Measurements from ENCODE around the gene PAF1.

PAF1 gene

DNA sequence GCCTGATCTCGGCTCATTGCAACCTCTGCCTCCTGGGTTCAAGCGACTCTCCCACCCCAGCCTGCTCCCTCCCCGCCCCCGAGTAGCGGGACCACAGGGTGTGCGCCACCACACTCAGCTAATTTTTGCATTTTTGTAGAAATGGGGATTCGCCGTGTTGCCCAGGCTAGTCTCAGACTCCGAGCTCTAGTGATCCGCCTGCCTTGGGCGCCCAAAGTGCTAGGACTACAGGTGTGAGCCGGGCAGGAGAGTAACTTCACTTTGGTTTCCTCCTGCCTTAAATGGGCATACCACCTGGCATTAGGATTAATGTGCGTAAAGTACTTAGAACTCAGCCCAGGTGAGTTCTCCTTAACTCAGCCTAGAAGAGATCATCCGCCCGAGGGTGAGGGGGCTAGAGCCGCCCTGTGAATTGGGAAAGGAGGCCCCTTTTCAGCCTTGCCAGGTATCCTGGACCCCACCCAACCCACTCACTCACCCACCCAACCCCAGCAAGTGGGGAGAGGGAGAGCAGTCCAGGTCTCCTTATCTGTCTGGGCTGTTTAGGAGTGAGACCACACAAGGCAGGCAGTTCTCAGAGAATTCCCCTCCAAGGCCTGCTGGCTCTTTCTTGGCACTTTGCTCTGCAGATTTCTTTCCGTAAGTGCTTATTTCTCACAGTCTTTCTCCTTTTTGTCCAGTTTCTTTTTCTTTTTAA is 14.5 kb upstream of the PAF1 start:
- no peak for DNase-seq

DNA sequence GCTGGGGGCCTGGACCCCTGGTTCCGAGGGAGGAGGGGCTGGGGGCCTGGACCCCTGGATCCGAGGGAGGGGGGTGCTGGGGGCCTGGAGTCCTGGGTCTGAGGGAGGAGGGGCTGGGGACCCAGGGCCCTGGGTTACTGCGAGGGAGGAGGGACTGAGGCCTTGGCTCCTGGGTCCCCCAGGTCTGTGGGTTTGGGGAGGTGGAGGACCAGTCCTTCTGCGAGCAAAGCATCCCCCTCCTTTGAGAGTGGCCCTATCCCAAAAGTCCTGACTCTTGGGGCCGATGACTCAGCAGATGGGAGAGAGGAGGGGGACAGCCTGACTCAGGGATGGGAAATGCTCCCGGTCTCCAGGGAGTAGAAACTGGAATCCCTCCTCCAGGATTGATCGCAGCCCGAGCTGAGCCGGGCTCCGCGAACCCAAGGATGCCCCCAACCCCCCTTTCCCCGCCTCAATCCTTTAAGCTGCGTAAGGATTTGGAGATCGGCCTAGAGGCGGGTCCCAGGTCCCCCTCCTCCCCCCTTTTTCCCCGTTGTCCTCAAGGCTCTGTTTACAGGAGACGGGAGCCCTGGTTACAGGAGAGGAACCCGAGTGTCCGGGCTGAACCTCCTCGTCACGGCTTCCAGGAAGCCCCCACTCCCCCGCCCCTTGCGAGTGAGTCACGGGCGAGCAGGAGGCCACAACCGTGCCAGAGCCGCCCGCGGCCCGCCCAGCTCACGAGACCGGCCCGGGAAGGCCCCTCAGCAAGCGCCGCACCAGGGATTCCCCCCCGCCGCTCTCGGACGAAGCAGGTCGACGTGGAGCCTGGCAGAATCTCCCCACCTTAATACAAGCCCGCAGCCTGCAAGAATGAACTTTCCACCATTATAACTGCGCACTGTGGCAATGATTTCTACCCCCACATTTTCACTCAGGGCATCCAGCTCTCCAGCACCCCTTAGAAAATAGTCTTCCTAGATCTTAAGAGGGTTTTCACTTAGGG is 12.7 kb upstream of the PAF1 start:
- peak; percentile 95 for DNase-seq

DNA sequence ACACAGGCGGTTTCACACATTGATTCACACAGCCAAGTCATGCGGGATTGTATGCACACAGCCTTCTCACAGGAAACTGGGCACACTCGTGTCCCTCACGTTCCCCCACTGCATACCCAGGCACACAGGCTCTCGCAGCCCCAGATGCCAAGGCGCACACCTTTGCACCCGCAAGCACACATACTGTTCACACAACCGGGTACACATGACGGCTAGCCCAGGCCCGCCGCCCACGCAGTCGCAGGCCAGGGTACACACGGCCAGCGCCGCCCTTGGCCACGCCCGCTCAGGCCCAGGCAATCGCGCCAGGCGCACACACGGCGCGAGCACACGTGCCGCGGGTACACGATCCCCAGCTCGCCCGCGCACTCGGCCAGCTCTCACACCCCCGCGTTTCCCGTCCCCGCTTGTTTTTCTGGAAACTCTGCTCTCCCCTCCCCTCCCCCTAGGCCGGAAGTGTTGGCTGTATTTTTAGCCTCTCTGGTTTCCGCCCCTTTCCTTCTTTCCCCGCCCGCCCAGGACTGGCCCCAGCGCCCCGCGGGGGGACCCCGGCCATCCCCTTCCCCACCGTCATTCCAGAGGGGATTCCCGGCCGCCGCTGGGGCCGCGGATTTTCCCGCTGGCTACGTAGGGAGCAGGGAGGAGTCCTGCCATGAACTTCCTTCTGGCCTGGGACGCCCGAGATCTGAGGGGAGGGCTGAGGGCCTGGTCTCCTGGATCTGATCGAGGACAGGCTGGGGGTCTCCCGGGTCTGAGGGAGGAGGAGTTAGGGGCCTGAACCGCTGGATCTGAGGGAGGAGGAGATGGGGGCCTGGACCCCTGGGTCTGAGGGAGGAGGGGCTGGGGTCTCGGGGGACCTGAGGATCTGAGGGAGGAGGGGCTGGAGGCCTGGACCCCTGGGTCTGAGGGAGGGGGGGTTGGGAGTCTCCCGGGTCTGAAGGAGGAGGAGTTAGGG is 11.7 kb upstream of the PAF1 start:
- peak; percentile 79 for DNase-seq

DNA sequence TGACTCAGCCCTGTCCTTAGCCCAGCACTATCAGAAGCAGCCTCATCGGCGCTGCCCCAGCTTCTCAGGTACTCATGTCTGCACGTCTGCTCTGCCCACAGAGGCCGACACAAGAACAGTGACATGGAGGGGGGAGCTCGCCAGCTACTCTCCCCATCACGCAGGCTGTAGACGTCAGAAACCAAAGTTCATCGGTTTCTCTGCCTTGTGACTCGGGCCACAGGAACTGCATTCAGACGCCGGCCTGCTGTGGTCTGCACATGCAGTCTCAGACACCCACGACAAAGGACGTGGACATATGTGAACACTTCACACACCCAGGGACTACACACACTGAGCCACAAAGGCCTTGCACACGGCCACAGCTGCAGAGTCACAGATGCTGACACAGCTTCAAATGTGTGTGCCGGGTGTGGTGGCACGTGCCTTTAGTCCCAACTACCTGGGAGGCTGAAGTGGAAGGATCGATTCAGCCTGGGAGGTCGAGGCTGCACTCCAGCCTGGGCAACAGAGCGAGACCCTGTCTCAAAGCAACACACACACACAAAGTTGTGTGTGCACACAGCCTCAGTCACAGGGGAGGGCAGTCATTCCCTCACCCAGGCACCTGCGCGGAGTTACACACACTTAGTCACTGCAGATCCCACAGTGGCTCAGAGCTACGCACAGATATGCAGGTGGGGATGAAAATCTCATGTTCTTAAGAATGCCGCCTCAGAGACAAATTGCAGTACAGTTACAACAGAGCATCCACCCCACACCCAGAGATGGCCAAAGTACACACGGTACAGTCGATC is 10.8 kb upstream of the PAF1 start:
- peak; percentile 56 for DNase-seq

DNA sequence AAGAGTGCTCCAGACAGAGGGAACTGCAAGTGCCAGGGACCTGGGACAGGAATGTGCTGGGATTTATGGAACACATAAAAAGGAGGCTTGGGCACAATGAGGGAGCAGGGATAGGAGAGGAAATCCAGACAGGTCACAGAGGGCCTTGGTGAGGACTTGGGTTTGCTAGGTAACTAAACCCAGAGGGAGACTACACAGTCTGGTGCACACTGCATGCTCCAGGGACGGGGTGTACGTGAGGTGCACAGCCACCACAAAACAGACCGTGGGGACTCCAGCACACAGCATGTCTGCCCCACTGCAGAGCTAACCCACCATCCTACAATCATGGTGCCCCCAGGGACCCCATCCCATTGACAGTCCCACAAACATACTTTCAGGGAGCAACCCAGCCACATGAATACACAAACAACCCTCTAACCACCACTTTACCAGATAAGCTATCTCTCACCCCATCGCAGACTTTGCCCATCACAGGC is 10.2 kb upstream of the PAF1 start:
- DNase-seq, result no peak

DNA sequence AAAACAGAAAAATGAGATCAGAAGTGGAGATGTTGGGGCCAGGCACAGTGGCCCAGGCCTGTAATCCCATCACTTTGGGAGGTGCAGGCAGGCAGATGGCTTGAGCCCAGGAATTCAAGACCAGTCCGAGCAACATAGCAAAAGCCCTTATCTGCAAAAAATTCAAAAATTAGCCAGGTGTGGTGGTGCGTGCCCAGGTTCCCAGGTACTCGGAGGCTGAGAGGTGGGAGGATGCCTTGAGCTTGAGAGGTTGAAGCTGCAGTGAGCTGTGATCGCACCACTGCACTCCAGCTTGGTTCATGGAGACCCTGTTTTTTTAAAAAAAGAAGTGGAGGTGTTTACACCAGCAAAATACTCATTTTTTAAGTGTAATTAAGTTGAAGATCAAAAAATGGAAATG is 9.2 kb upstream of the PAF1 start:
- DNase-seq, result no peak

DNA sequence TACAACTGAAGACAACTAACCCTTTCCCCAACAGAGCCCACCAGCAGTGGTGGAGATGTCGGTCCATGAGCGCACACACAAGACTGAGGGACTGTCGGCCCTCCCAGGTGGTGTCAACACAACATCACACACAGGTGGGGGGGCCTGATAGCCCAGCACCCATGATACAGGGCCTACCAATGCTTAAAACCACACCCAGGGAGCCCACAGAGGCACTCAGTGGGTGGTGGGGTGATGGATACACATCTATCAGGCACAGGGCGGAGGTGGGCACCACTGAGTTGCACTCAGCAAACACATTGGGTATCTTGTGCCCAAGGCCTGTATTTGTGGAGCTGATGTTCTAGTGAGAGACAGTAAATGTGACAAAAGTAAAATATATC is 8.8 kb upstream of the PAF1 start:
- DNase-seq, result no peak

DNA sequence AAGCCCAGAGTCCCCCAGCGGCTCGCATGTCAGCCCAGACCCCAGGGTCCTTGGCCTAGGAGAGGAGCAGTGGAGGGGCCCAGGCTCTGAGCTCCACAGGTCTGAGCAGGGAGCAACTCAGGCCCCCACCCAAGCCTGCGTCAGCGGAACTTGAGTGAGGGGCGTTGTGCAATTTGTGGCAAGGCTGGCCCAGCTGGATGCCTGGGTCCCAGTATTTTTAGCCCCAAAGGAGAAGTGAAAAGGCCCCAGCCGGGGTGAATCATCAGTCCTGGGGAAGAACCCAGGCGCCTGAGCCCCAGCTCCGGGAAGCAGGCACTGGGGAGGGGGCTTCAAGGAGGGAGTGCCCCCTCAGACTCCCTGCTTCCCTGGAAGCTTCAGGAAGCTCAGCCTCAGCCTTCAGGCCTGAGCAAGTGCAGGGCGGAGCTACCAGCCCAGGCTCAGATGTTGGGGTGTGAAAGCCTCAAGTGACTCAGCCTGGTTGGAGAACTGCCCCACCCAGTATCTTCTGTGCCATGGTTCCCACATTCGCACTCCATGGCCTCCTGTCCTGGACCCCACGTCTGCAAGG is 7.5 kb upstream of the PAF1 start:
- no peak for DNase-seq

DNA sequence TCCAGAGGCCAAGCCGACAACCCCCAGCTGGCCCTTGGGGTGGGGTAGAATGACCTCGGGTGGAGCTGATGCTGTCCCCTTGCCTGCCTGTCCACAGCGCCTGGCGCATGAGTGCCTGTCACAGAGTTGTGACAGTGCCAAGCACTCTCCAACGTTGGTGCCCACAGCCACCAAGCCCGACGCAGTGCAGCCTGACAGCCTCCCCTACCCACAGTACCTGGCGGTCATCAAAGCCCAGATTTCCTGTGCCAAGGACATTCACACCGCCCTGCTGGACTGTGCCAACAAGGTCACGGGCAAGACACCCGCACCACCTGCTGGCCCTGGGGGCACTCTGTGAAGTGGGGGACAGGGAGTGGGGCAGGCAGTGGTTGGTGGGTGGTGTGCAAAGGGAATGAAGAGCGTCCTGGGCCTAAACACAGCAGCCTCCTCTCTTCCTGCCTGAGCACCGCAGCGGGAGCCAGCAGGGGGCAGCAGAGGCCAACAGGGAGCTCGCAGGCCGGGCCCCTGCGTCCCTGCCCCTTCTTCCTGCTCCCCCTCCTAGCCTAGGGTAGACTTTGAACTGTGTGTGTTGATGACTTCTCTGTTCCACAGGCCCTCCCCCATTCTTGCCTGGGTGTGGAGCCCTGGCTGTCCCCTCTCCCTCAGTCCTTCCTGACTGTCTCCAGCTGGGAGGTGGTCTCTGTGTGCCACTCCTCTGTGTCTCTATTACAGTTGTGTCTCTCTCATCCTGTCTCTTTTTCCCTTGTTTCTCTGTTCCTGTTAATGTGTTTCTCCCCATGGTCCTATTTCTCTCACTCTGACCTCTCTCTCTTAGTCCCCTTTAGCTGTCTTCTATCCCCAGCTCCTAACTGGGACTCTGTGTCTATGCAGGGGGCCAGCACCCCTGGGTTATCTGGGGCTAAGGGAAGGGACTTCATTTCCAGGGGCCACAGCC is 6.7 kb upstream of the PAF1 start:
- peak; percentile 95 for DNase-seq

DNA sequence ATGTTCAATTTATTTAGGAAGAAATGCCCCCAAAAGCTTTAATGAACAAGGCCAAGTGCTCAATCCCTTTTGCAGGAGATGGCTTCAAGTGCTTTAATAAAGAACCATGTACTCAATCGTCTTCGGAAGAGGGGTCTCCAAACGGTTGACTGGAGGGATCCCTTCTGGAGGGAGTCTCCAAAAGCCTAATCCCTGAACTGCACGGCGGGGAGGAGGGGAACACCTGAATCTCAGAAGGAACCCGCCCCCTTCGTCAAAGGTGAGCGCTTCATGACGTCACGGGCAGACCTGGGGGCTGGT is 505 bp downstream of the PAF1 start:
- peak; percentile 79 for DNase-seq

DNA sequence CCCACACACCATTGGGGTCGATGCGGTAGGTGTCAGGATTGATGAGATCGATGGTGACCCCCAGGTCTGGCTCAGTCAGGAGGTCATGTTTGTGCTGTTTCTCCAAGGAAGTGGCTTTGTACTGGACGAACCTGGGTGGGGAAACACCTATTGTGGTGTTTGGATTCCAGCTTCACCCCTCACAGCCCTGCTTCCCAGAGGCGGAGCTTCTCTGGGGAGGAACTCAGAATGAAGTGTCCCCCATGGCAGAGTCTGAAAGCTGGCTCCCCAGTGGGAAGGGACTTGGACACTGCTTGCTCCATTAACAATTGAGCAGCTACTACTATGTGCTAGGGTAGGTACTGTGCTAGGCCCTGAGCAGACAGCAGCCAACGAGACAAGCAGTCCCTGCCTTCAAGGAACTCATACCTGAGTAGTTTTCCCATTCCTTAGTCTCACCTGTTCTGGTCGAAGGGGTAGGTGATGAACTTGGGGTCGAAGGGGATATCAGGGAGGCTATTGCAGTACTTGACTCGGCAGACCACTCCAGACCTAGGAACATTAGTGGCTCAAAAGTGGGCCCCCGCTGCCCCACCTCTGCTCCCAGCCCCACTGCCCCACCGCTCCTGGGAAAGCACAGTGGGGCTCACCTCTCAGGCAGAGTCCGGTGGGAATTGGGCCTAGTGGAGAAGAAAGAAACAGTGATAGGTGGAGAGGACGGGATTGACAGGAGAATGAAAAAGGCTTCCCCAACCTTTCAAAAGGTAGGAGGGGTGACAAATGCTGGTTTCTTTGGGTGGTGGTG is 1.1 kb downstream of the PAF1 start:
- no peak for DNase-seq

DNA sequence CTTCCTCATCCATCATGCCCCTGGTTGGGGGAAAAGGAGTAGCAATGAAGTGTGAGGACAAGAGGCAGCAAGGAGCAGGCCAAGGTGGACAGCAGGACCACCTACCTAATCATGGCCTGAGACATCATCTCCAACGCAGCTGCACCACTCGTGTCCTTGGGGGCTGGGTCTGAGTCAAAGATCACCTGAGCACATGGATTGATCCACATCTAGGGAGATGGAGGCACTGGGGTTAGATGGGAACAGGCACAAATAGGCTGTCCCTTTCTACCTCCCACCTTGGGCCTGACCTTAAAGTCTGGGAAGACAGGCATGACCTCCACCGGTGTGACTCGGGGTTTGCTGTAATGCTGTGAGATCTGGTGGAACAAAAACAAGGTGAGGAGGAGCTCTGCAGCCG is 2.2 kb downstream of the PAF1 start:
- DNase-seq, result no peak

DNA sequence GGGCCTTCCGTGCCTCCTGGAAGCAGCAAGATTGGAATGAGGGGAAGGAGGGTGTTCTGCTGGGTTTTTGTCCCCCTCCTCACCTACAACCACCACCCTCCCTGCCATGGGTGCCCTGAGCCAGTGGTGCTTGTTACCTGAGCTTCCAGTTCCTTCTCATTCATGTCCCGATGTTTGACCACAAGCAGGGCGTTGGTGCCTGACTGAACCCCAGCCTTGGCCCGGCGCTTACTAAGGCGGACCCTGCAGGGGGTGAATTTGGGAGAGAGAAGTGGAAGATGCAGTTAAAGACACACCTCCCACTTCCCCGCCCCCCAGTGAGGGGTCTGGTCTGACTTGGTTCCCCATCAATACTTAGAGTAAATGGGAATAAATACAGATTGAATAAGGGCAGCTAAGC is 4.3 kb downstream of the PAF1 start:
- DNase-seq, result no peak

DNA sequence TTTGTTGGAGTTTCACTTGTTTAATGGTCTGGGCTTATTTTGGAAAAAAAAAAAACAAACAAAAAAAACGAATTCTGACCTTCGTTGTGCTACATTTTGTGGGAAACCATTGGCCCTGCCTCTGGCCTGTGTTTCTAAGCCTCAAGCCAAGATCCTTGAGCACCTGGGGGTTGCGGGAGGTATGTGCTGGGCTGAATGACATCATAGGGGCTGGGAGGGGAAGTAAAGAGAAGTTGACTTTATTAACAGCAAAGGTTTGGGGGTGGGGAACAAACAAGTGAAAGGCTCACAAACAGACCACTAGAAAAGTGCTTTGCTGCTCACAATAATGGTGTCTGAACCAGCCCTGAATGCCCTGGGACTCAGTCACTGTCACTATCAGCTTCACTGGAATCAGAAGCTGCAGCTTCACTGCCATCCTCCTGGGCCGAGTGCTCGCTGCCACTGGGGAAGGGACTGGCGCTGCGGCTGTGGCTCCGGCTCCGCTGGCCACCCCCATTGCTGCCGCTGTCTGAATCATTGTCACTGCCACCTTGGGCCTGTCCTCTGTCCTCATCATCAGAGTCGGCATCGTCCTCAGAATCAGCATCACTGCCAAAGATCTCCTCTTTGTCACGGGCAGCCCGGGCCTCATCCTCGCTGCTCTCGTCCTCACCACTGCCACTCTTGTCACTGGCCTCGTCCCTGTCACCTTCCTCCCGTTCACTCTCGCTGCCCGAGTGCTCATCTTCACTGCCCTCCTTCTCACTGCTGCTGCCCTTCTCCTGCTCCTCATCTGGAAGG is 5.1 kb downstream of the PAF1 start:
- no peak for DNase-seq

DNA sequence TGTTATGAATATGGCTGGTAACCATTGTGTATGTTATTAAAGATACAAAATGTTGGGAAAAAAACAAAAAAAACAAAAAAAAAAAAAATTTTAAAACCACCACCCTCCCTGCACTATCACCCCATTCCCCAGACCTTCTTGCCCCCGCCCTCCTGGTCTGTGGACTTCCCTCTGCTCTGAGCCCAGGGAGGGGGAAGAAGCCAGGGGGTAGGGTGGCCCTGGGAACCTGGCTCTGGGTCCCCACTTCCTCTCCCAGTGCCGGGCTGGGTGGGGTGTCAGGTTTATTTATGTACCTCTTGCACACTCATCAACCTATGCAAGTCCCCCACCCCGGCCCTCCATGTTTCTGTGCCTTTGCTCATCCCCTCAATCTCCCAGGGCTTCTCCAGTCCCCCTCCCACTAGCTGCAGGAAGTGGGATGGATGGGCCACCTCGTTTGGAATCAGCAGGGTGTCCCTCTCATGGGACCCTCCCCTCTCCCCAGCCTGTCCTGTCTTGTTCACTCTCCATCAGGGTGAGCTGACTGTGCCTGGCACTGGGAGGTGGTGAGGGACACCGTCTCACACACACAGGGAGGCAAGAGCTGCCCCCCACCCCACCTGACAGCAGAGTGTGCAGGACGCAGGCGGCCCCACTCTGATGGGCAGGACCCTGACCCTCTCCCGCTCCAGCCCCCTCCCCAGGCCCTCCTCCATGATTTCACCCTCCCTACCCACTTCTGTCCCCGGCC is 5.9 kb downstream of the PAF1 start:
- no peak for DNase-seq

DNA sequence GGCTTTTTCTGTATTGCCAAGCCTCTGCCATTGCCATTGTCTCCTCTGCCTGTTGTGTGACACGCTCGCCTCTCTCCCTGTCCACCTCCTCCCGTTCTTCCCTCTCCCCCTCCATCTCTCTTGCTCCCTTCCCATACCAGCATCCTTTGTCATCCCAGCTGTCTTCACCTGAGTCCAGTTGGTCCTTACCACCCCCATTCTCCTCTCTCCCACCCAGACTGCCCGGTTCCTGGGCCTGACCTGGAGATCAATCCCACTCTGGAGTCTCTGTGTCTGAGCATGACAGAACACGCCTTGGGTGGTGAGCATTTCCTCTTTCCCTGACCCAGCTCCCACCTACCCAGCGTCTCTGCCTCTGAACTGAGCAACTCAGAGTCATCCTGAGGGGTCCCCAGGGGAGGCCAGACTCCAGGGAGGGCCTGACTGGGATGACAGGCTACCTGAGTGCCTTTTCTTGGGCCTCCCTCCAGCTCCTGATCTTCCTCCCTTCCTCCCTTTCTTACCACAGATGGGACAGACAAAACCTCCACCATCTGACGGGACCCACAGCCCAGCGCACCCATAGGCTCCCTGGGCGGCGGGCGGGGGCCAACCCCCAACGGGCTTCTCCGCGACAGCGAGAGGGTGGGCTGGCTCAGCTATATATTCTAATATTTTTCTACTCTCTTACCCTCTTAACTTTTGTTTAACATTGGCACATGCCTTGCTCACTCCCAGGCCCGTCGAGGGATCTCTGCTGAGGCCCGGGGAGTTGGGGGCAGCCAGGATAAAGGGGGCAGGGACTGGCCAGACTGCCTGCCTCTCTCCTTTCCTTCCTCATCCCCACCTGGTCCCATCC is 7.7 kb downstream of the PAF1 start:
- no peak for DNase-seq

DNA sequence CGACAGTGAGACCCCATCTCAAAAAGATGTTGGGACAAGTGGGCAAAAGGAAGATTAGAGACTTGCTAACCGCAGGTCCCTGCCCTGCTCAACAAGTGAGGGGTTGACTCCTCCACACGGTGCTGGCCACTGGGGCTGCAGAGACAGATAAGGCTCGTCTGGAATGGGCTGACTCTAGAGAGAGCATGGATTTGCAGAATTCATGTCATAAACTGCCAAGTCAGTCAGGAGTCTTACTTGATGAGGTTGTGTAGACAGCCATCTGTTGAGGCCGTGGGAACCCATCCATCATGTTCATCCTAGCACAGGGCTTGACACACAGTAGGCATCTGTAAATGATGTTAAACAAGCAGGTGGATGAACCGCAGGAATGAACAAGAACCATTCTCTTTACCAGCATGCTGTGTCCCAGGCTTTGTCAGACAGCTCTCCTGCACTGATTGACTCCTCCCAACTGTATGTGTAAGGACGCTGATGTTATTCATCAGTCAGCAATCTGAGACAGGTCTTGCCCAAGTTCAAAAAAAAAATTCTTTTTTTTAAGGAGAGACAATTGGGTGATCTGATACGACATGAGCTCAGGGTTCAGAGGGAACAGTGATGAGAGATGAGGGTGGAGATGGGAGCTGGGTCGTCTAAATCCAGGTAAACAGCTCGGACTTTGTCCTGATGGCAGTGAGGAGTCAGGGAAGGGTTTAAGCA is 8.8 kb downstream of the PAF1 start:
- no peak for DNase-seq
